Measurements from ENCODE around the gene KCNJ16.

The KCNJ16 gene

DNA sequence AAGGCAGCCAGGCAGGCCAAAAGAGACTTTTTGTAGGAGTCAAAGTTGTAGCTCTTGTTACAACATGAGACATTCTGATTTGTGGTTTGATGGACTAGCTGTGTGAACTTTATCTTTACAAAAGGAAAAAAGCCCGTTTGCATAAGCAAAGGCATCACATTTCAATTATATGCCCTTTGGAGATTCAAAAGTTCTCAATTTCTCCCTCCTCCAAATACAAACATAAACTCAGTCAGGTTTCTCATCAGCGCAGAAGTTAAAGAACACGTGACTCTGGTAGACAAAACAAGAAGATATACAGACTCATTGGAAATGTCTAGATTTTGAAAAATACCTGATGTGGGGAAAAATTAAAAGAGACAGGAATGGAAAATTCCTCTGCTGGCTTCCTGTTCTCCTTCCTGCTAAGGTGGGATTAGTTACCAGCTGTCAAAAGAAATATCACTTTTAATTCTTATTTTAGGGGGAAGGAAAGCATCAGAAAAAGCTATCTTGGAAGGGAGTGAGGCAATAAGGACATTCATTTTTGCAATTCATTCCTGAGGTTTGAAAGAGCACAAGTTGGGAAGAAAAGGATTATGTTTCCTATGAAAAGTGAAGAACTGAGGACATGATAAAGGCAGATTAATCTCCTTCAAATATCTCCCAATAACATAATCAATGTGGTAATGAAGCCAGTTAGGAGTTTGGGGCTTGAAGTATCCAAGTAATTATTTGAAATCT is 4.6 kb upstream of the KCNJ16 start:
- DNase-seq (ENCODE audit: low spot score), result no peak

DNA sequence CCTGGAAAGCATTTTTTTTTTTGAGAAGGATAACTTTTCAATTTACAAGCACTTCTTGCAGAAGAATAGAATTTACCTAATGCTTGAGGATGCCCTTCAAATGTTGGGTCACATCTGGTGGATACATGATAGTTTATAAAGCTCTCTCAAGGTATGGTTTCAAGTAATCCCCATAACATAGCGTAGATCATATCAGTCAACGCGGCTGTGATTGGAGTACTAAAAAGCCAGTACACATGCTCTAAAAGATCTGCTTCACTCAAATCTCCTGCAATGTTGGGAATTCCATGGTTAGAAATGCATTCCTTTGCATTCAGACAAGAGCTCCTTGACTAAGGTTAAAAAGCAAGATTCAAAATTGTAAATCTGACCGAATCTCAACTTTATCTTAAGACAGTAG is 3.9 kb upstream of the KCNJ16 start:
- no peak for DNase-seq (ENCODE audit: low spot score)

DNA sequence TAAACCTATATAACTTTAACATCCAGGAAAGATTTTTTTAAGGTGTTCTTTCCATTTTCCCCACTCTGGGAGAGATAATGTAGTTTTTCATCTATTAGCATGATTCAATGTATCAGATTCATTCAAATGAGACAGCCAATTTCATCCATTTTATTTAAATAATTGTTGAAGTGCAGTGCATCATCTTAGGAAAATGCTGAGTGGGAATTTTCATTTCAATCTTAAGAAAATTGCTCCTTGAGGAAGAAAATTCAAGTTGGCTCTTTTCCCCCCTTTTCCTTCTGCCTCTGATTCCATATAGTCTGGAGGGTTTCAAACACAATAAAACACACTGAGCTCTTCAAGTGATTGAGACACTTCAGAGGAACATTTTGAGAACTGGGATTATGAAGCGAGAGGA is 3.4 kb upstream of the KCNJ16 start:
- DNase-seq (ENCODE audit: low spot score), result no peak

DNA sequence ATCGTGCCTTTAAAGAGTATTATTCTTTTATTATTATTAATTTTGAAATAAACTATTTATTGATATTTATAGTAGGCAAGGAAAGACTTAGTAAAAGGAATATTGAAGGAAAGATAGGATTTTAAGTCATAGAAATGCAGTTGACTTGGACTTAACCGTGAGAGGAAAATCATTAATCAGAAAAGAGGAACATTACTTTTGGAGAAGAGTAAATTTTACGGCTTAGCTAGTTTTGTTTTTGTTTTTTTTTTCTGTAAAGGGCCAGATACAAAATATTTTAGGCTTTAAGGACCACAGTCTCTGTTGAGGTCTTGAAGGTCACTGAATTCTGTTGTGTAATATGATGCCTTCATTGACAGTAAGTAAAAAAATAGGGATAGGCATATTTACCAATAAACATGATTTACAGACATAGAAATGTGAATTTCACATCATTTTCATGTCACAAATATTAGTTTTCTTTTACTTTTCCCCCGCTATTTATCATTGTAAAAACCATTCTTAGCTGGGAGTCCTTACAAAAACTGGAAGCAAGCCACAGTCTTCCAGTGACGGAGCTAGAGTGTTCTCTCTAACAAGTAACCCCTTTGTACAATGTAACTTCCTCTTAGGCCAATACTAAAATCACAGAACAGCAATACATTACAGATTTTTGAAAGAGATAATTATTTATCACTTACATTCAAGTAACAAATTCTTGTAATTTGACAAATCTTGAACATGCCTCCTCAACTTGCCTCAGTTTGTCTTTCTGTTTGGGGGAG is 2.3 kb upstream of the KCNJ16 start:
- no peak for DNase-seq (ENCODE audit: low spot score)

DNA sequence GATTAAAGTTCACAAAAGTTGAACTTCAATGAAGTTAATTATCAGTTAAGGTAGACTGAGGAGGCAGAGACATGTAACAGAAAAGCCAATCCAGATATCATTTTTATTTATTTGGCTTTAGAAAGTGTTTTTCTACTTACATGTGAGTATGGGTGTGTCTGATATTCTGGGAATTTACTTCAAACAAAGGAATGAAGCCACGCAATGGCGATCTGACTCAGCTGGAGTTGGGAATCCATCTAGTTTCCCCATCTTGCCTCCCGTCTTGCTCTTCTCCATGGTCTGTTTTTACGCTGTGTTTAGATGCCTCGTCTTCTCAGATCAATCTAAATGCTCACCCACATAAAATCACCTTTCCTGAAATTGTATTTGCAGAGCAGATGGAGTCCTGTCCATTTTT is 1.7 kb upstream of the KCNJ16 start:
- no peak for DNase-seq (ENCODE audit: low spot score)

DNA sequence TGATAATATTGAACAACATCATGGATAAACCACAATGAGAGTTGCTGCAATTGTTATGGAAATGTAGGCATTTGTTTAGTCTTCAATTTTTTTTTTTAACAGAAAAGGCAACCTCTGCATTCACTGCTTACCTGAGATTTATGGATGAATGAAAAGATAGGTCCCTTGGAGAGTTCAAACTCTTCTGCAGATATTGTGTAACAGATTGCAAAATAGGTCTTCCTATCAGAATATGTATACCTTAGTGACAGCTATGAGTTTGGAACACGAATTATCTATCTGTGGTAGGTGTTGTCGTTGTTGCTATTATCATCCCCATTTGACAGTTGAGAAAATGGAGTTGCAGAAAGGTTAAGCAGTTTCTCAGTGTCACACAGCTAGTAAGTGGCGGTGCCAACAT is 1.2 kb upstream of the KCNJ16 start:
- no peak for DNase-seq (ENCODE audit: low spot score)

DNA sequence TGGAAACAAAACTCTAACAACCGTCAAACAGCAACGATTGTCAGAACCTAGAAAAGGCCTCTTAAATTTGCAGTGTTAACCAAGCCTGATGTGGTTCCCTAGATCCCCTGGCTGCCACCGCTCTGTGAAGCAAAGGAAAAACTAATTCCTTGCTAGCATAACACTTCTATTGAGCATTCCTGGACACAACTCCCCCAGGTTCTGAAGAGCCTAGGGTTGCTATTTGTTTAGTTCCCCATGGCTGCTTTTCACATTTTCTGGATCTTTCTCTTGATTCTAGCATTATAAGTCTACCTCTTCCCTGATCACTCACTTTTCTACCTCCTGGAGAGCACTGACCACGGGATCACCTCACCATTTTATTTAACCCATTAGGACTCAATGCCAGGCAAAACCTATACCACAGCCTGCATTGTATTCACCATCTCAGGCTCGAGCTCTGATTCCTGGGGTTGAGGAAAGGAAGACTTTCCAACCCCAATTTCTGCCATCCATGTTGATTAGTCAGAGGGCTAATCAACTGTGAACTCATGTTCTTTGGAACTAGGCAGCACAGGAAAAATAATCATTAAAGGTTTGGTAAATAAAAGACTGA is 692 bp upstream of the KCNJ16 start:
- no peak for DNase-seq (ENCODE audit: low spot score)

DNA sequence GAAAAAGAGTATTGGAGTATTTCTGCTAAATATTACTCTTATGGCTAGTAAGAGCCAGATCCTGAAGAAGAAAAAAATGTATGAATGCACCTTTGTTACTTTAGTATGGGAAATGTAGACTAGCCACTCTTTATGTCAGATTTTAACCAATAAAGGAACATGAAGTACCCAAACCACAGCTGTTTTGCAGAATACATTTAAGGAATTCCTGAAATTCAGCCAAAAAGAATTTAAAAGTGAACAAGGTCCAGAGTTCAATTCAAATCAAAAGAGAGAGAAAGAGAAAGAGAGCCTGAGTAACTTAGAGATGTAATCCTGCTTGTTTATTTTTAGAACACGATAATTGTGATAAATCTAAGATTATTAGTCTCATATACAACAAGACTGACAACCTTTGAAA is 1.2 kb downstream of the KCNJ16 start:
- no peak for DNase-seq (ENCODE audit: low spot score)

DNA sequence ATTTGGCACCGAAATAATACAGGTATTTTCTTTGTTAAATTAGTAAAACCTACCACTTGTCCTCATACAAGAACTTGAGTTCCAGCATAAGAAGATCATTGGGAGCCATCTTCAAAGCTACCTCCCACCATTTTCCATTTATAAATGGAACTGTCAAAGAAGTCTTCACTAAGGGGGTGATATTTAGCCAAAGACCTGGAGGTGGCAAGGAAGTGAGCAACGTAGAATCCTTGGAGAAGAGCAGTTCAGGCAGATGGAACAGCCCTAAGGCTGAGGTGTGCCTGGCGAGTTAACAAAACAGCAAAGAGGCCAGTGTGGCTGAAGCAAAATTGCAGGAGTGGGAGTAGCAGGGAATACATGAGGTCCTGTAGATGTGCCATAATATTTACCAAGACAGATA is 1.8 kb downstream of the KCNJ16 start:
- no peak for DNase-seq (ENCODE audit: low spot score)

DNA sequence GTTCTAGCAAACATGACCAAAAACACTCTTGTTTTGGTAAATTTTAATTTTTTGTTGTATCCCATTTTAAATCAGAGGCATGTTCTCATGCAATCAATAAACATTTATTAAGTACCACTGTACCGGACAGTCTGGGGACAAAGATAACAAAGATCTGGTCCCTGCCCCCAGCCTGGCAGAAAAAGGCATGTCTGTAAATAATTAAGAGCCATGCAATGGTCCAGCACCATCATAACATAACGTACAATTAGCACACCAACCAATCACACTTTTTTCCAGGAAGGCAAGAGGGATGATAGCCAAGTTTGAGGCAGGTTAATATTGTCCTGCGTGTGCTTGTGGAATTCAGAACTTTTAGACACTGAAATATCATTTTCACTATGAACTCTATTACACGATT is 3.5 kb downstream of the KCNJ16 start:
- DNase-seq (ENCODE audit: low spot score), result no peak

DNA sequence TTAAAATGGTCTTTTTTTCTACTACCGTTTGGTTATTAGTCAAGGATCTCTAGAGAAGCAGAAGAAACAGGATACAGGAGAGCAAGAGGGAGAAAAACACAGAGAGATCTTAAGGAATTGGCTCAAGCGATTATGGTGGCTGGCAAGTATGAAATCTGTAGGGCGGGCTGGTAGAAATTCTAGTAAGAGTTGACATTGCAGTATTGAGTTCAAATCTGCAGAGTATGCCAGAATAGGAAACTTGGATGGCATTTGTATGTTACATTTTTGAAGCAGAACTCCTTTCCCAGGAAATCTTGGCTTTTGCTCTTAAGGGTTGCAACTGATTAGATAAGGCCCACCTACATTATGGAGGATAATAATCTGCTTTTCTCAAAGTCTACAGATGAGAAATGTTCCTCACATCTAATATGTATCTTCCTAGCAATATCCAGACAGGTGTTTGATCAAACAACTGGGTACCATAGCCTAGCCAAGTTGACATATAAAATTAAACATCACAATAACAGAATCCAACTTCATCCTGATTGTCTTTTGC is 4.0 kb downstream of the KCNJ16 start:
- no peak for DNase-seq (ENCODE audit: low spot score)

DNA sequence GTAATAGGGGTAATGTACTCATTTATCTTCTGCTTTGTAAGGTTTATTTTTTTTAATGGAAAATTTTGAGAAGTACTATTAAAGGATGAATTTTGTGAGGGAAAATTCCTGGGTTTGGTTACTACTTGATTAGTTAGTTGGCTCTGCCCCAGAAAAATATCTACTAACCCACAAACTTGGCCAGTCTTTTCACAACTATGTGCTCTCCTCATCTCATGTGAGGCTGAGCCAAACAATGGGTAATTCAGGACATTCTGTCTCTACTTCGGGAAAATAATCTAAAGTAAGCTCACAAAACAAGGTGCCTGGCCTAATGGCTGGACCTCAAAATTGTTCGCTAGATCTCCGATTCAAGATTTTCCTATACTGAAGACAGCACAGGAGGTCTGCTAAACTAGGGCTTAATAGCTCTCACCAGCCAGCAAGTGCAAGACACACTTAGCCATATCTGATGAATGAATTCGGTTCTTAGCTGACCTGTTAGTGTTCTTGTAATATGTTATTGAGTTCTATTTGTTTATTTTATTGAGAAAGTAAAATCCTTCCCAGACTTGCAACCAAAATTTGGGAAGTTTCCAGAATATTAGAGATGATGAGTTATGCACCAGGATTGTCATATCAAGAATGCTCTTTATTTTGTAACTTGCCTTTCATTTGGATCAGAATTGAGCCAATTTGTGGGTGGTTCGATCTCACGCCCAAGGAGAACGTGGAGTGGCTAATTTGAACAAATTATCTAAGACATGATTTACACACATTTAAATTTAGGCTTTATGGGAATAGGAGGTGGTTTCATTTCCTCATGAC is 5.7 kb downstream of the KCNJ16 start:
- no peak for DNase-seq (ENCODE audit: low spot score)

DNA sequence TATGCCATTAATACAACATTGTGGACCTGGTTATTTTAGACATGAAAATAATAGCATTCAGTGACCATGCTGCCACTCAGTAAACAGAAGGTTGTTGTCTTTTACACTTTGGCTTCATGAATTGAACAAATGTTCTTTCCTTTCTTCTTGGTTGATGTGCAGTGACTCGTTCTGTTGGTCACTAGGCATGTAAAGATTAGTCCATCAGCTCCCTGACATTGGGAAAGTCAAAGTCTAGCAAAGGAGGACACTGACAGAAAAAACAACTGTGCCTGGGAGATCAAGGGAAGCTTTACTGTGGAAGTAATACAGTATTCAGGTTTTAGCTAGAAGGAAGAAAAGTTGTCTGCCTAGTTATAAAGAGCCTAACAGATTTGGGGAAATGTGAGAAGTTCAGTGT is 6.9 kb downstream of the KCNJ16 start:
- no peak for DNase-seq (ENCODE audit: low spot score)

DNA sequence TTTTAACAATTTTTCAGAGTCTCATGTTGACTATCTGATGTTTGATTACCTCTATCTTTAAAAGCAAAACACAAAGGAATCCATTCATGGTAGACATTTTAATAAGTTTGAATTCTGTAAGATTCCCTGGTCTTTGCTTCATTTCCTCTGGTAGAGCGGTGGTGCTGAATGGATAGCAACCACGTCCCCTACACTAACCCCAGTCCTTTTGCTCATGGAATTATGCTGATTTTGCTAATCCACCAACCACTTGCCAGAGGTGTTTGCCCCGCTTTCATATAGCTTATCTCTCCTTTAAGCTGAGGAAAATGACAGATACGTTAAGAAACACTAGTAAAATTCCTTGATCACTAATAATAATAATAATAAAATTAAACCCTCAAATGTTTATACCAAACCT is 9.5 kb downstream of the KCNJ16 start:
- DNase-seq (ENCODE audit: low spot score), result no peak

DNA sequence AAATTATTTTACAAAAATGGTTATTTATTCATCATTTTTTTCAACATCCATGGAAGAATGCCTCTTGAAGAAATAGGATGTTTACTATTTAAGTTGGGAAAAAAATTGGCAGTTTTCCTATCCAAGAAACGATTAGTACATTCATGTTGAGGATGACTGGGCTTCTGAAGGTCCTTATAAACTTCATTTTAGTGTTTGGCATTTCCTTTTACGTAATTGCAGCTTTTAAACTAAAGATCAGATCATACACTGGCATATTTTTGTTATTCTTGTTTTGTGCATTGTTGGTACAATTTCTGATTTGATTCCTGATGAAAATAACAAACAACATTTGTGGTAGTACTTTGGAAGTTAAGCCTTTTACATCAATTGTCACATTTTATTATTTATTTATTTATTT is 11.5 kb downstream of the KCNJ16 start:
- no peak for DNase-seq (ENCODE audit: low spot score)

DNA sequence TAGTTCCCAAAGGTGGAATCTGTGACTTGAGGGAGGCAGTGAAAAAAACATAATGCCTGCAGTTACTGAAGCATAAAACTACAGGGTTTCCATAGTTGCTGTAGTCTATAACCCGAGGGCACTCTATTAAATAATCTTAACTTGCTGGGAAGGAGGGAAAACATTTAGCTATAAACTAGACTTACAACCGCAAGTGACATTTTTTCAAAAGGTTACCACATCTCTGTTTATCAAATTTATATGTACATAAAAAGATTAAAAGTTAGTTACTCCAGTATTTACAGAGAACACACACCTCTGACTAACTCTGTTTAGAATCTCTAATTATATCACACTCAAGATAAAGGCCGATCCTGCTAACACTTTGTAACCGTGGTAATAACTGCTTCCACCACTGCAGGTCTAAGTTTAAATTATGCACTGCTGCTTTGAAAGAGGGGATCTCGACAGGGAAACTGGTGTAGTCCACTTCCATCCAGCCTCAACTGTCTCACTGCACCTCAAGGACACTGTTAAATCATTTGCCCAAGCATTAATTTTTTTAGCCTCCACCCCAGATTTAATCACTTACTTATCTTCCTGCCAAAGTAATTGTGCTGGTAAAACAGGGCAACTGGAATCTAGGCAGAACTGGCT is 14.6 kb downstream of the KCNJ16 start:
- DNase-seq (ENCODE audit: low spot score), result no peak

DNA sequence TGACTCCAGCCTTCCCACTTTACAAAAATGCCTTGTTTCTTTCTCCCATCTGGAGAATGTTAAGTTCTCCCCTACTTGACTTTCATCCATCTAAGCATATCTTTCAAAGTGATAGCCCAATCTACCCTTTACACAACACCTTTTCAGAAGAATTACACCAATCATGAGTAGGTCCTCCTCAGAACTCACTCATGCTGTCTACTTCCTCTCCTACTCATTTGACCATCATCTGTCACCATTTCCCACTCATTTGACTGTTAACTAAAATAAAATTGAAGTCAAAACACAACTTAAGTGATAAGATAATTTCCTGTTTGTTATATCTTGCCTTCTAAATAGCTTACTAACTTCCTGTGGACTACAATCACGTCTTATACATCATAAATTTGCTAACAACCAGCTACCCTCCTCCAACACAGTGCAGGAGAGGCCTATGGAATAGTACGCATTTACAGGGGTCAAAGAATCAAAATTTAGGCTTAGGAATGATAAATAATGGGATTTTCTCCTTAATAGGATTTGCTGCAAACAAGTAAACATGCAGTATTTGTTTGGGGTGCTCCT is 16.1 kb downstream of the KCNJ16 start:
- no peak for DNase-seq (ENCODE audit: low spot score)

DNA sequence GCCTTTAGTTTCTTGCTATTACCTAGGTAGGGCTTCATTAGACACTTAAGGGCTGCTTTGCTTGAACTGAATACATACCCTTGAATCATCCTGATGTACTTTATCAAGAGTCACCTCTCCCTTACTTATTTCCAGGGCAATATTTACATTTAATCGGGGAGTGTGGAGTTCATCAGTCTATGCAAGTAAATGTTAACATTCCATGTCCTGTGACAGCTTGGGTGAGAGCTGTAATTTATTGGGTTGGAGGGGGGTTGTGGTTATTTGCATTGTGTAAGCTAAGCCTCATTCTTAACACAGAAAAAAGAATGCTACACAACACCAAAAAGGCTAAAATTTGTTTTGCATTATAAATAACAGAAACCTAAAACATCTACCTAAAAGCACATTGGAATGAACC is 16.7 kb downstream of the KCNJ16 start:
- DNase-seq (ENCODE audit: low spot score), result no peak

DNA sequence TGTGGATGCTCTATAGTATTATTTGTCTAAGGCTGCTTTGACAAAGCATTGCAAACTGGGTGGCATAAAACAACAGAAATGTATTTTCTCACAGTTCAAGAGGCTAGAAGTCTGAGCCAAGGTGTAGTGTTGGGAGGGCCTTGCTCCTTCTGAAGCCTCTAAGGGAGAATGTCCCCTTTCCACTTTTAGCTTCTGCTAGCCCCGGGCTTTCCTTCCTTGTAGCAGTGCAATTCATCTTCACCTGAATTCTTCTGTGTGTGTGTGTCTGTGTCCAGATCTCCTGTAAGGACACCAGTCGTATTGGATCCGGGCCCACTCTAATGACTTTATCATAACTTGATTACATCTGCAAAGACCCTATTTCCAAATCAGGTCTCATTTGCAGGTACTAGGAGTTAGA is 18.1 kb downstream of the KCNJ16 start:
- no peak for DNase-seq (ENCODE audit: low spot score)

DNA sequence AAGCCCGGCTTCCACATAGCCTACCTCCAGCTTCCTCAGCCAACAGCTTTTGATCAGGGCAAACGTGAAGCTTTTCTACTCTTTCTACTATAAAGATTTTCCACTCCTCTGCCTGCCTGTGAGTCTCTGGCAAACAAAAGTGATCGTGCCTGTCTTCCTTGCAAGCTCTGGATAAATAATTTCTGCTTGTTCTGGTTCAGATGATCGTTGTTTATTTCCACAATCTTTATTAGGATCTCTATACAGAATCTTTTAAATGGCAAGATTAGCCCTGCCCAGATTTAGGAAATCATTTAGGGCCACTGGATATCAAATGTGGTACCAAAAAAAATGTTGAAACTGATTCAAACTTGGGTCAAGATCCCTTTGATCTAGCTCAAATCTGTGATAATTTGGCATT is 20.4 kb downstream of the KCNJ16 start:
- DNase-seq (ENCODE audit: low spot score), result no peak

DNA sequence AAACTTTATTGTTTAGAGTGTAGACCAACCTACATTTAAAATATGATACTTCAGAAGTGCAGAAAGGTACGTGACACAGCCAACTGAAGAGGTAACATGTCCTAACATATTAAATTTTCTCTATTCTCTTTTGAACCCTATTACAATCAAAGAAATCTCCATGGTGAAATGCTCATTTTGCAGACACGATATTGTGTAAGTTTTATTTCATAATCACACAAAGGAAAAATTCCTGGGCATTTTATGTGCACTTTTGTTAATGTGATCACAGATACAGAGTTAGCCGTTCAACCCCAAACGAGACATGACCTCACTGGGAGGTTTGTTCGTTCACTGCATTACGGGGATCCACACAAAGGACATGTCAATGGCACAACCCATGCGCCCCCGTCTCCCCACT is 21.8 kb downstream of the KCNJ16 start:
- no peak for DNase-seq (ENCODE audit: low spot score)

DNA sequence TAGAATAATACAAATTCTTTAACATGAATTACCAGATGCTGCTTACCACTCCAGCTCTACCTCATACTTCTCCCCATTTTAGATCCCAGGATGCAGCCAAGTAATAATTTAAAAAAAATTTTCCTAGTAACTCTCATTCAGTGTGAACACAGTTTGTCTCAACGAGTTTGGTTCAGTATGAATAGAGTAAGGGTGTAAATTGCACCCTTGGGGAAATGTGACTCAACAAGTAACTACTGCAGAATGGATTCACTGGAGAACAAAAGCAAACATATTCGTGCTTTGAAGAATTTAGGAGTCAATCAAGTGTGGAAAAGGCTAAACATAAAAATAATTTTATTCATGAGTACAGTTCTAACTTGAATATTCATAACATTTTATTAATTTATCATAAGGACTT is 23.0 kb downstream of the KCNJ16 start:
- DNase-seq (ENCODE audit: low spot score), result no peak

Data from HuH-7 (cell line).